SK-N-SH (cell line): Measurements from ENCODE around the gene LY6G5C. TPM values are rescaled to one million over a fixed set of nuclear protein-coding genes. Genes with fewer than 3 reads are reported as not detected.
A peak's percentile ranks its signal among the peaks of the same experiment; 100 is the strongest.

Experiments used
- CTCF ChIA-PET: fragments of 300-600, 350-600 bp; formaldehyde crosslinking; extraction: SDS; loops from one replicate; lab custom pipeline; 2021; lab: Yijun Ruan, JAX
- POLR2A ChIA-PET: fragments of 350-600 bp; sonication (Branson Sonifier 250); formaldehyde crosslinking; extraction: SDS; loops from one replicate; lab custom pipeline; 2020; ENCODE audit warnings: antibody characterized with exemption, inconsistent platforms; lab: Yijun Ruan, JAX
- DNase-seq: peaks from one replicate; pipeline ENCODE4 v3.0.0; 2012
- H2AFZ ChIP-seq: fragments of 200-600 bp; sonication (generic); 2 replicates; pipeline ENCODE4 v1.8.1; 2016; ENCODE audit warnings: antibody characterized with exemption, mild to moderate bottlenecking, low read depth
- H3F3A ChIP-seq: fragments of 200-600 bp; sonication (generic); replicated peaks from 2 replicates; pipeline ENCODE3; 2016; ENCODE audit warnings: antibody characterized with exemption, mild to moderate bottlenecking; ENCODE audit not compliant: insufficient read depth
- H3K27ac ChIP-seq, 2 experiments: fragments of 200-500 bp in 1 of 2; fragments of 200-600 bp in 1 of 2; sonication (Bioruptor generic) in 1 of 2; sonication (generic), shearing (Covaris generic) in 1 of 2; 2 replicates each; pipeline versions ENCODE4 v1.5.1 to v1.6.1; 2014 to 2016; ENCODE audit warnings: low read depth in 2 of 2, inconsistent platforms in 1 of 2, low read length in 1 of 2, mild to moderate bottlenecking in 1 of 2, mixed read lengths in 1 of 2
- H3K27me3 ChIP-seq: fragments of 200-600 bp; sonication (generic), shearing (Covaris generic); 2 replicates; pipeline ENCODE4 v1.6.1; 2016; ENCODE audit warnings: mixed run types; ENCODE audit not compliant: insufficient read depth
- H3K36me3 ChIP-seq, 2 experiments: fragments of 200-500 bp in 1 of 2; fragments of 200-600 bp in 1 of 2; sonication (Bioruptor generic) in 1 of 2; sonication (generic) in 1 of 2; replicated peaks in 1 of 2; 2 replicates each; pipeline versions ENCODE3 to v1.5.1; 2014 to 2016; ENCODE audit warnings: low read length in 1 of 2, mild to moderate bottlenecking in 1 of 2; ENCODE audit not compliant: insufficient read depth in 2 of 2, control insufficient read depth in 1 of 2
- H3K4me1 ChIP-seq, 2 experiments: fragments of 200-500 bp in 1 of 2; fragments of 200-600 bp in 1 of 2; sonication (Bioruptor generic) in 1 of 2; sonication (generic), shearing (Covaris generic) in 1 of 2; 2 replicates each; pipeline versions ENCODE4 v1.5.1 to v1.6.1; 2014 to 2016; ENCODE audit warnings: low read depth in 1 of 2, low read length in 1 of 2, mixed run types in 1 of 2; ENCODE audit not compliant: insufficient read depth in 2 of 2, control insufficient read depth in 1 of 2
- H3K4me2 ChIP-seq: fragments of 200-600 bp; sonication (generic), shearing (Covaris generic); 2 replicates; pipeline ENCODE4 v1.6.1; 2017; ENCODE audit warnings: mixed run types
- H3K4me3 ChIP-seq, 2 experiments: fragments of 200-500 bp in 1 of 2; fragments of 200-600 bp in 1 of 2; sonication (Bioruptor generic) in 1 of 2; sonication (generic), shearing (Covaris generic) in 1 of 2; 2 replicates each; pipeline versions ENCODE4 v1.5.1 to v1.8.1; 2014 to 2016; ENCODE audit warnings: low read depth in 2 of 2, inconsistent platforms in 1 of 2, low read length in 1 of 2, mild to moderate bottlenecking in 1 of 2, mixed read lengths in 1 of 2, moderate library complexity in 1 of 2
- H3K79me2 ChIP-seq: fragments of 200-600 bp; sonication (generic); 2 replicates; pipeline ENCODE4 v1.8.1; 2017; ENCODE audit warnings: mild to moderate bottlenecking; ENCODE audit not compliant: insufficient read depth
- H3K9ac ChIP-seq: fragments of 200-600 bp; sonication (generic); 2 replicates; pipeline ENCODE4 v1.6.1; 2017; ENCODE audit warnings: mixed run types
- H3K9me2 ChIP-seq: fragments of 200-600 bp; sonication (generic); 2 replicates; pipeline ENCODE4 v1.6.1; 2017; ENCODE audit warnings: mixed run types
- H3K9me3 ChIP-seq: fragments of 200-600 bp; sonication (generic); 2 replicates; pipeline ENCODE4 v1.6.1; 2017; ENCODE audit warnings: mixed run types, mild to moderate bottlenecking, moderate library complexity
- H4K20me1 ChIP-seq: fragments of 200-600 bp; sonication (generic); 2 replicates; pipeline ENCODE4 v1.6.1; 2017; ENCODE audit warnings: mild to moderate bottlenecking, mixed run types; ENCODE audit not compliant: insufficient read depth
- CHD2 ChIP-seq: fragments of 150-350 bp; IDR thresholded peaks from 2 replicates; pipeline ENCODE4 v1.6.1; 2018; ENCODE audit warnings: low read length; ENCODE audit not compliant: partially characterized antibody
- ELF1 ChIP-seq: IDR thresholded peaks from 2 replicates; pipeline ENCODE4 v1.4.0; 2012
- EP300 ChIP-seq, 2 experiments: IDR thresholded peaks; 2 replicates each; pipeline versions ENCODE4 v1.4.0 to v1.6.1; 2012; ENCODE audit warnings: borderline replicate concordance in 1 of 2, low read depth in 1 of 2, low read length in 1 of 2
- EZH2phosphoT487 ChIP-seq: fragments of 200-600 bp; sonication (generic); IDR thresholded peaks from 2 replicates; pipeline ENCODE4 v1.6.1; 2017; ENCODE audit warnings: low read depth, mixed run types, mild to moderate bottlenecking, antibody characterized with exemption, moderate library complexity, borderline replicate concordance
- FOSL2 ChIP-seq: IDR thresholded peaks from 2 replicates; pipeline ENCODE4 v1.4.0; 2012; ENCODE audit warnings: low read depth, mild to moderate bottlenecking, moderate library complexity, borderline replicate concordance
- FOXJ3 ChIP-seq: sonication (generic); formaldehyde crosslinking; IDR thresholded peaks from 2 replicates; pipeline ENCODE4 v1.5.1; 2020; ENCODE audit warnings: mild to moderate bottlenecking, missing genetic modification reagents
- FOXM1 ChIP-seq: IDR thresholded peaks from 2 replicates; pipeline ENCODE4 v1.4.0; 2012; ENCODE audit warnings: low read depth, mild to moderate bottlenecking
- GATA2 ChIP-seq: sonication (generic); formaldehyde crosslinking; IDR thresholded peaks from 2 replicates; pipeline ENCODE4 v1.5.0; 2020; ENCODE audit warnings: mild to moderate bottlenecking, missing genetic modification reagents
- JUND ChIP-seq: IDR thresholded peaks from 2 replicates; pipeline ENCODE4 v1.4.0; 2012
- MEF2A ChIP-seq: IDR thresholded peaks from 2 replicates; pipeline ENCODE4 v1.4.0; 2012; ENCODE audit warnings: low read depth, borderline replicate concordance
- MXI1 ChIP-seq: IDR thresholded peaks from 2 replicates; pipeline ENCODE4 v1.6.1; 2012; ENCODE audit warnings: mild to moderate bottlenecking, low read depth, low read length, improper control_type of control experiment
- NFIC ChIP-seq: IDR thresholded peaks from 2 replicates; pipeline ENCODE4 v1.4.0; 2012; ENCODE audit warnings: borderline replicate concordance
- POLR2AphosphoS5 ChIP-seq: IDR thresholded peaks from 2 replicates; pipeline ENCODE4 v1.6.1; 2012; ENCODE audit warnings: low read depth, low read length
- RAD21 ChIP-seq: IDR thresholded peaks from 2 replicates; pipeline ENCODE4 v1.6.1; 2012; ENCODE audit warnings: mild to moderate bottlenecking, low read length
- RCOR1 ChIP-seq: fragments of 150-350 bp; IDR thresholded peaks from 2 replicates; pipeline ENCODE4 v1.6.1; 2017; ENCODE audit warnings: antibody characterized with exemption, low read length
- RFX5 ChIP-seq: IDR thresholded peaks from 2 replicates; pipeline ENCODE4 v1.6.1; 2012; ENCODE audit warnings: mild to moderate bottlenecking, improper control_type of control experiment, low read length
- RXRA ChIP-seq: IDR thresholded peaks from 2 replicates; pipeline ENCODE4 v1.4.0; 2012; ENCODE audit warnings: low read depth, mild to moderate bottlenecking, borderline replicate concordance
- SIN3A ChIP-seq: IDR thresholded peaks from 2 replicates; pipeline ENCODE4 v1.6.1; 2012; ENCODE audit warnings: low read depth, mild to moderate bottlenecking, low read length, moderate library complexity, borderline replicate concordance
- SMC3 ChIP-seq: IDR thresholded peaks from 2 replicates; pipeline ENCODE4 v1.6.1; 2012; ENCODE audit warnings: low read depth, low read length, improper control_type of control experiment
- TAF1 ChIP-seq: IDR thresholded peaks from 2 replicates; pipeline ENCODE4 v1.6.1; 2012; ENCODE audit warnings: low read depth, mild to moderate bottlenecking, low read length, moderate library complexity, borderline replicate concordance
- TCF12 ChIP-seq: IDR thresholded peaks from 2 replicates; pipeline ENCODE4 v1.4.0; 2012
- YY1 ChIP-seq: IDR thresholded peaks from 2 replicates; pipeline ENCODE4 v1.4.0; 2012; ENCODE audit warnings: low read depth, mild to moderate bottlenecking
- WGBS: methylation state at CpG from one replicate; pipeline ENCODE4 v1.1.6; 2017; ENCODE audit warnings: low lambda C conversion rate; 5-methylcytosine and 5-hydroxymethylcytosine counted together
- polyA plus RNA-seq, 3 experiments: library from polyadenylated mRNA; depleted of rRNA; stranded (reverse); fragments of >200 nt; gene quantifications; 2 replicates each; pipeline ENCODE4 v1.2.3, GENCODE V29; 2012
- TF ChIP-seq, protein P1 (sequence below): fragments of 150-350 bp; IDR thresholded peaks from 2 replicates; pipeline ENCODE4 v1.6.1; 2017; ENCODE audit warnings: antibody characterized with exemption, low read length, low read depth, borderline replicate concordance
- TF ChIP-seq, protein P2 (sequence below): fragments of 150-350 bp; IDR thresholded peaks from 2 replicates; pipeline ENCODE4 v1.6.1; 2016; ENCODE audit warnings: mild to moderate bottlenecking, low read depth, low read length
- TF ChIP-seq, protein P3 (sequence below): IDR thresholded peaks from 2 replicates; pipeline ENCODE4 v1.4.0; 2012; ENCODE audit warnings: low read depth, borderline replicate concordance
- TF ChIP-seq, protein P4 (sequence below): IDR thresholded peaks from 2 replicates; pipeline ENCODE4 v1.6.1; 2012; ENCODE audit warnings: mild to moderate bottlenecking, low read depth, low read length, moderate library complexity

LY6G5C gene
- polyA plus RNA-seq, 1 of the 3 experiments (the other 2 are of a cell fraction) = 1.1 TPM

DNA sequence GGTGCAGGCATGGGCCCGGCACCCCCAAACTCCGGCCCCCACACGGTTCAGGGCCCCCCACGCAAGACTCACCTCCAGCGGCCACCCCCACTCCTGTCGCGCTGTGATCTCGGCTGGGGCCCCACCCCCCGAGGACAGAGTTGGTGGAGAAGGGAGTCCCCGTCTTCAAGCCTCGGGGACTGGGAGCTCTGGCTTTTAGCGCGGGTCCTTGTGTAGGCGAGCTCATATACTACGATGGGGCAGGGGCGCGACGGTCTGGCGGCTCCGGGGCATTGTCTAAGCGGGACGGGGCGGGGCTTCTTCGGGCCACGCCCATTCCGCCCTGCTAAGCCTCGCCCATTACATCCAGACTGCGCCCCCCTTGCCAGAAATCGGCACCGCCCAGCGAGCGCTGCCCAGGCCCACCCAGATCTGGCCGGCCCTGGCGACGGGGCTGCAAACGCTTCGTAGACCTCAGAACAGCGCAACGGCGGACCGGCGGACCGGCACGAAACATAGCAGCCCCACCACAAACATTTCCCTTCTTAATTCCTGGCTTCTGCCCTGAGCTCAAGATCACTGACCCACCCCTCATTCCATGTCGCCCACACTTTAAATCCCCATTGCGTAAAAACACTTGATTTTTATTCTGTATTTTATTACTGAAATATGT lies 49.2 kb upstream of the LY6G5C start:
- WGBS = 8% methylated on average over 21 of the region's 46 CpGs
- Histone ChIP-seq H3K36me3 (peaks cover 52 to 60% of the 10 kb centered on the region in 2 experiments), H2AFZ (peak overlapping the region; percentile 67)
- TF ChIP-seq RCOR1 = no peak
- TF ChIP-seq RAD21 = no peak
- TF ChIP-seq TAF1 = 0 out of 2 replicates have a peak, but pooled peaks have one; percentile 50
- TF ChIP-seq NFIC = no peak
- peak; percentile 61; the same call in 1 of the 2 replicates for TF ChIP-seq SIN3A
- 0 out of 4 replicates have a peak, but pooled peaks of 1 of the 2 experiments have one; percentile 38 for TF ChIP-seq EP300 (IDR thresholded peaks at IDR 0.05; ENCODE audit: borderline replicate concordance in 1 of 2, low read depth in 1 of 2, low read length in 1 of 2)
- no peak for TF ChIP-seq GATA2
- TF ChIP-seq, protein P1, sequence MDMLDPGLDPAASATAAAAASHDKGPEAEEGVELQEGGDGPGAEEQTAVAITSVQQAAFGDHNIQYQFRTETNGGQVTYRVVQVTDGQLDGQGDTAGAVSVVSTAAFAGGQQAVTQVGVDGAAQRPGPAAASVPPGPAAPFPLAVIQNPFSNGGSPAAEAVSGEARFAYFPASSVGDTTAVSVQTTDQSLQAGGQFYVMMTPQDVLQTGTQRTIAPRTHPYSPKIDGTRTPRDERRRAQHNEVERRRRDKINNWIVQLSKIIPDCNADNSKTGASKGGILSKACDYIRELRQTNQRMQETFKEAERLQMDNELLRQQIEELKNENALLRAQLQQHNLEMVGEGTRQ = no peak
- TF ChIP-seq JUND = peak; percentile 41; the same call in 1 of the 2 replicates
- peak; percentile 55 for TF ChIP-seq MXI1
- peak; percentile 30; the same call in 1 of the 2 replicates for TF ChIP-seq TCF12
- 0 out of 2 replicates have a peak, but pooled peaks have one; percentile 19 for TF ChIP-seq FOSL2
- TF ChIP-seq, protein P2, sequence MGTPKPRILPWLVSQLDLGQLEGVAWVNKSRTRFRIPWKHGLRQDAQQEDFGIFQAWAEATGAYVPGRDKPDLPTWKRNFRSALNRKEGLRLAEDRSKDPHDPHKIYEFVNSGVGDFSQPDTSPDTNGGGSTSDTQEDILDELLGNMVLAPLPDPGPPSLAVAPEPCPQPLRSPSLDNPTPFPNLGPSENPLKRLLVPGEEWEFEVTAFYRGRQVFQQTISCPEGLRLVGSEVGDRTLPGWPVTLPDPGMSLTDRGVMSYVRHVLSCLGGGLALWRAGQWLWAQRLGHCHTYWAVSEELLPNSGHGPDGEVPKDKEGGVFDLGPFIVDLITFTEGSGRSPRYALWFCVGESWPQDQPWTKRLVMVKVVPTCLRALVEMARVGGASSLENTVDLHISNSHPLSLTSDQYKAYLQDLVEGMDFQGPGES = no peak
- TF ChIP-seq YY1 = no peak
- peak; percentile 97 for TF ChIP-seq POLR2AphosphoS5
- no peak for TF ChIP-seq MEF2A
- TF ChIP-seq CHD2 = no peak
- no peak for TF ChIP-seq RXRA
- TF ChIP-seq, protein P3, sequence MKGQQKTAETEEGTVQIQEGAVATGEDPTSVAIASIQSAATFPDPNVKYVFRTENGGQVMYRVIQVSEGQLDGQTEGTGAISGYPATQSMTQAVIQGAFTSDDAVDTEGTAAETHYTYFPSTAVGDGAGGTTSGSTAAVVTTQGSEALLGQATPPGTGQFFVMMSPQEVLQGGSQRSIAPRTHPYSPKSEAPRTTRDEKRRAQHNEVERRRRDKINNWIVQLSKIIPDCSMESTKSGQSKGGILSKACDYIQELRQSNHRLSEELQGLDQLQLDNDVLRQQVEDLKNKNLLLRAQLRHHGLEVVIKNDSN = no peak
- peak; percentile 61 for TF ChIP-seq ELF1
- TF ChIP-seq FOXJ3 (CRISPR knock-in tag) = no peak
- TF ChIP-seq FOXM1 = no peak
- TF ChIP-seq RFX5 = no peak
- TF ChIP-seq EZH2phosphoT487 = no peak
- TF ChIP-seq SMC3 = peak; percentile 16; the same call in 1 of the 2 replicates
- TF ChIP-seq, protein P4, sequence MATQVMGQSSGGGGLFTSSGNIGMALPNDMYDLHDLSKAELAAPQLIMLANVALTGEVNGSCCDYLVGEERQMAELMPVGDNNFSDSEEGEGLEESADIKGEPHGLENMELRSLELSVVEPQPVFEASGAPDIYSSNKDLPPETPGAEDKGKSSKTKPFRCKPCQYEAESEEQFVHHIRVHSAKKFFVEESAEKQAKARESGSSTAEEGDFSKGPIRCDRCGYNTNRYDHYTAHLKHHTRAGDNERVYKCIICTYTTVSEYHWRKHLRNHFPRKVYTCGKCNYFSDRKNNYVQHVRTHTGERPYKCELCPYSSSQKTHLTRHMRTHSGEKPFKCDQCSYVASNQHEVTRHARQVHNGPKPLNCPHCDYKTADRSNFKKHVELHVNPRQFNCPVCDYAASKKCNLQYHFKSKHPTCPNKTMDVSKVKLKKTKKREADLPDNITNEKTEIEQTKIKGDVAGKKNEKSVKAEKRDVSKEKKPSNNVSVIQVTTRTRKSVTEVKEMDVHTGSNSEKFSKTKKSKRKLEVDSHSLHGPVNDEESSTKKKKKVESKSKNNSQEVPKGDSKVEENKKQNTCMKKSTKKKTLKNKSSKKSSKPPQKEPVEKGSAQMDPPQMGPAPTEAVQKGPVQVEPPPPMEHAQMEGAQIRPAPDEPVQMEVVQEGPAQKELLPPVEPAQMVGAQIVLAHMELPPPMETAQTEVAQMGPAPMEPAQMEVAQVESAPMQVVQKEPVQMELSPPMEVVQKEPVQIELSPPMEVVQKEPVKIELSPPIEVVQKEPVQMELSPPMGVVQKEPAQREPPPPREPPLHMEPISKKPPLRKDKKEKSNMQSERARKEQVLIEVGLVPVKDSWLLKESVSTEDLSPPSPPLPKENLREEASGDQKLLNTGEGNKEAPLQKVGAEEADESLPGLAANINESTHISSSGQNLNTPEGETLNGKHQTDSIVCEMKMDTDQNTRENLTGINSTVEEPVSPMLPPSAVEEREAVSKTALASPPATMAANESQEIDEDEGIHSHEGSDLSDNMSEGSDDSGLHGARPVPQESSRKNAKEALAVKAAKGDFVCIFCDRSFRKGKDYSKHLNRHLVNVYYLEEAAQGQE = no peak

More for the DNA sequence above, 49.2 kb upstream of the LY6G5C start:
- no peaks in the 10 kb centered on the region for H3K27me3 ChIP-seq
- H3K9ac ChIP-seq = peak overlapping the region; percentile 98
- H3K79me2 ChIP-seq = peaks cover 51% of the 10 kb centered on the region
- DNase-seq = peak; percentile 96
- peaks cover 27% of the 10 kb centered on the region for H4K20me1 ChIP-seq
- peaks cover 51% of the 10 kb centered on the region for H3F3A ChIP-seq
- H3K4me3 ChIP-seq = peak overlapping the region; percentile 90 to 93
- H3K27ac ChIP-seq = peak overlapping the region; percentile 94
- POLR2A ChIA-PET = interaction anchor here (0.7 to 2.0 kb wide), 13 partner anchors 11 to 183 kb away, joined by 3 to 10 read pairs (median 4); partner anchors contain the start of genes ABHD16A, ATP6V1G2, HSPA1B and LSM2
- CTCF ChIA-PET = interaction anchor here (0.6 to 7.3 kb wide), 41 partner anchors 9 to 229 kb away, joined by 3 to 45 read pairs (median 4); partner anchors contain the start of genes ABHD16A, ATP6V1G2, EHMT2 and GPANK1
- peaks cover 21 to 24% of the 10 kb centered on the region in 2 experiments; a peak in 2 of 4 replicates for H3K4me1 ChIP-seq
- H3K9me3 ChIP-seq = no peaks in the 10 kb centered on the region
- no peaks in the 10 kb centered on the region for H3K9me2 ChIP-seq
- peak overlapping the region; percentile 98 for H3K4me2 ChIP-seq
